Endothelial cell of umbilical vein (primary cell): Measurements from ENCODE around the gene KCNJ15. TPM values are rescaled to one million over a fixed set of nuclear protein-coding genes. Genes with fewer than 3 reads are reported as not detected.

Experiments used
- BruUV-seq: library from RNA; stranded (reverse); fragments of 400-500 nt; replicated peaks from 2 replicates; lab custom pipeline; 2021; lab: Mats Ljungman, UMichigan
- CTCF ChIA-PET: fragments of 300-600, 350-600 bp; sonication (Branson Sonifier 250); formaldehyde crosslinking; loops from one replicate; lab custom pipeline; 2021; ENCODE audit warnings: antibody characterized with exemption, inconsistent platforms; lab: Charles Lee
- POLR2A ChIA-PET: fragments of 300-600, 350-600 bp; sonication (Branson Sonifier 250); formaldehyde crosslinking; loops from one replicate; lab custom pipeline; 2021; ENCODE audit warnings: antibody characterized with exemption, inconsistent platforms; lab: Charles Lee
- DNase-seq: peaks from one replicate; pipeline ENCODE4 v3.0.0-alpha.2; 2011; ENCODE audit warnings: low read depth, low spot score
- FAIRE-seq: peaks from 2 replicates; lab custom pipeline; 2011; peaks lifted over from hg19 to GRCh38; lab: Jason Lieb, UNC
- H2AFZ ChIP-seq: 2 replicates; pipeline ENCODE4 v1.6.0; 2012; ENCODE audit warnings: low read depth, low read length, control low read depth, inconsistent platforms
- H3K27ac ChIP-seq: 2 replicates; pipeline ENCODE4 v1.5.1; 2011; ENCODE audit warnings: low read depth, mild to moderate bottlenecking, control low read depth, low read length, moderate library complexity; ENCODE audit not compliant: insufficient read depth
- H3K27me3 ChIP-seq, 2 experiments: 2 replicates each; pipeline versions ENCODE4 v1.6.0 to v1.6.1; 2011; ENCODE audit warnings: low read length in 2 of 2, mixed read lengths in 1 of 2; ENCODE audit not compliant: control insufficient read depth in 2 of 2, insufficient read depth in 2 of 2
- H3K36me3 ChIP-seq, 2 experiments: 2 replicates in 1 of 2; 3 replicates in 1 of 2; pipeline ENCODE4 v1.5.1; 2011; ENCODE audit warnings: low read length in 2 of 2, mild to moderate bottlenecking in 1 of 2, moderate library complexity in 1 of 2; ENCODE audit not compliant: control insufficient read depth in 2 of 2, insufficient read depth in 2 of 2; ENCODE audit errors: extremely low read depth in 1 of 2
- H3K4me1 ChIP-seq: 3 replicates; pipeline ENCODE4 v1.5.1; 2011; ENCODE audit warnings: mild to moderate bottlenecking, low read length; ENCODE audit not compliant: control insufficient read depth, insufficient read depth; ENCODE audit errors: extremely low read depth
- H3K4me2 ChIP-seq: 2 replicates; pipeline ENCODE4 v1.6.1; 2011; ENCODE audit warnings: low read length, control low read depth, mixed read lengths; ENCODE audit not compliant: insufficient read depth
- H3K4me3 ChIP-seq, 3 experiments: fragments of 200-600 bp in 1 of 3; sonication (generic), shearing (Covaris generic) in 1 of 3; replicated peaks in 1 of 3; 2 replicates each; pipeline ENCODE4 v1.5.1; 2011 to 2016; ENCODE audit warnings: control low read depth in 3 of 3, low read length in 3 of 3, mild to moderate bottlenecking in 2 of 3, inconsistent platforms in 1 of 3, low read depth in 1 of 3, moderate library complexity in 1 of 3; ENCODE audit not compliant: insufficient read depth in 1 of 3
- H3K79me2 ChIP-seq: 2 replicates; pipeline ENCODE4 v1.6.0; 2012; ENCODE audit warnings: low read length, inconsistent platforms; ENCODE audit not compliant: control insufficient read depth, insufficient read depth
- H3K9ac ChIP-seq: replicated peaks from 2 replicates; pipeline ENCODE3; 2011; ENCODE audit warnings: low read length, control low read depth; ENCODE audit not compliant: insufficient read depth; ENCODE audit errors: extremely low read depth
- H3K9me1 ChIP-seq: replicated peaks from 3 replicates; pipeline ENCODE4 v1.6.0; 2011; ENCODE audit warnings: mild to moderate bottlenecking, low read length; ENCODE audit not compliant: control insufficient read depth, insufficient read depth; ENCODE audit errors: extremely low read depth
- H3K9me3 ChIP-seq: replicated peaks from 2 replicates; pipeline ENCODE4 v1.5.1; 2012; ENCODE audit warnings: low read length, inconsistent platforms; ENCODE audit not compliant: control insufficient read depth, insufficient read depth
- H4K20me1 ChIP-seq: replicated peaks from 2 replicates; pipeline ENCODE3; 2011; ENCODE audit warnings: mild to moderate bottlenecking, low read length; ENCODE audit not compliant: control insufficient read depth, insufficient read depth; ENCODE audit errors: extremely low read depth
- EZH2 ChIP-seq: IDR thresholded peaks from 2 replicates; pipeline ENCODE4 v1.6.1; 2012; ENCODE audit warnings: borderline replicate concordance, low read depth, mild to moderate bottlenecking, moderate library complexity, low read length, inconsistent platforms; ENCODE audit not compliant: severe bottlenecking
- FOS ChIP-seq: IDR thresholded peaks from 2 replicates; pipeline ENCODE4 v1.6.1; 2011; ENCODE audit warnings: mild to moderate bottlenecking, low read length, moderate library complexity, borderline replicate concordance; ENCODE audit not compliant: insufficient read depth
- GATA2 ChIP-seq: IDR thresholded peaks from 2 replicates; pipeline ENCODE4 v1.7.0; 2011; ENCODE audit warnings: low read depth, mild to moderate bottlenecking, moderate library complexity, mixed read lengths, low read length; ENCODE audit not compliant: insufficient read length, insufficient read depth
- JUN ChIP-seq: IDR thresholded peaks from 2 replicates; pipeline ENCODE4 v1.6.1; 2011; ENCODE audit warnings: borderline replicate concordance, low read depth; ENCODE audit not compliant: insufficient read length, insufficient read depth
- MYC ChIP-seq: IDR thresholded peaks from one replicate; pipeline ENCODE4 v1.6.1; 2011; ENCODE audit warnings: mild to moderate bottlenecking, low read depth, low read length
- POLR2A ChIP-seq: IDR thresholded peaks from 2 replicates; pipeline ENCODE4 v1.6.1; 2012; ENCODE audit warnings: low read depth, mild to moderate bottlenecking, control low read depth, low read length
- POLR2AphosphoS5 ChIP-seq: IDR thresholded peaks from 2 replicates; pipeline ENCODE4 v1.6.1; 2012; ENCODE audit warnings: low read depth, mild to moderate bottlenecking, control low read depth, low read length, moderate library complexity; ENCODE audit not compliant: insufficient read depth
- dilution Hi-C: fragments of 300-500 bp; cut with MboI; formaldehyde crosslinking; loops from one replicate; pipeline ENCODE4 v1.15.0; 2019; ENCODE audit warnings: low sequenced_read_pairs; ENCODE audit not compliant: extremely low pct_ligation_motif_present
- intact Hi-C: fragments of 100-400 bp; cut with micrococcal nuclease; formaldehyde crosslinking; loops from one replicate; pipeline ENCODE4 v1.10.0; 2022
- polyA plus RNA-seq, 4 experiments: library from polyadenylated mRNA; depleted of rRNA in 3 of 4; stranded (reverse) in 3 of 4; unstranded in 1 of 4; fragments of >200 nt; gene quantifications; 2 replicates each; pipeline versions ENCODE4 v1.2.1 to v1.2.3, GENCODE V29; 2011 to 2012; ENCODE audit warnings: missing spikeins in 1 of 4
- total RNA-seq: library from RNA; stranded (reverse); gene quantifications from 2 replicates; pipeline ENCODE4 v1.2.3, GENCODE V29; 2021
- TF ChIP-seq, protein P1 (sequence below), 2 donors: IDR thresholded peaks; 1 replicate in 1 of 2; 2 replicates in 1 of 2; pipeline ENCODE4 v1.5.1; 2011; ENCODE audit warnings: low read length in 2 of 2, mild to moderate bottlenecking in 2 of 2, moderate library complexity in 2 of 2, control low read depth in 1 of 2, inconsistent platforms in 1 of 2, low read depth in 1 of 2; ENCODE audit not compliant: insufficient read depth in 1 of 2; ENCODE audit errors: extremely low read depth in 1 of 2
- TF ChIP-seq, protein P2 (sequence below): IDR thresholded peaks from 2 replicates; pipeline ENCODE4 v1.6.1; 2011; ENCODE audit not compliant: insufficient read depth, insufficient read length

KCNJ15 gene
- total and polyA plus RNA-seq, 2 donors (not counting 3 experiments of a cell fraction or from before 2014, with no cell fraction given), result 1.4 to 1.5 TPM

DNA sequence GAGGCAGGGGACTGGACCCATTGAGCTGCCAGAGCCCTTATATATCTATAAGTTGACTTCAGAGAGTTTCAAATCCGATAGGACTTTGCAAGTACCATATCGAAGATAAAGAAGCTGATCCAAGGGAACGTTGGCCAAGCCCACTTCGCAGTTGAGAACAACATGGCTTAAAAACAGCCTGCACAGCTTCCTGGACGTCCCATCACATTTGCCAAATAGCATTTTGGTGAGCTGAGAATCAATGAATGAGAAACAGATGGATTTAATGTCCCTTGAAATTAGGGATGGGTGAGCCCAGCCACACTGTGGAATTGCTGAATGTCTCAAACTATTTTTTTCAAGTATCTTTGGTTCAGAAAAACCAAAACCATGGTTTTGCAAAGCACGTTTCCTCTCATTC is 64.8 kb downstream of the KCNJ15 start:
- FAIRE-seq (no peak), DNase-seq (no peak)
- CTCF ChIA-PET, result no interaction called here
- Histone ChIP-seq H4K20me1 (no peaks in the 10 kb centered on the region), H3K4me3 (no peak overlapping the region), H3K36me3 (no peaks in the 10 kb centered on the region), H3K27ac (no peak overlapping the region), H3K4me1 (no peaks in the 10 kb centered on the region), H3K4me2 (no peak overlapping the region), H3K9me3 (no peaks in the 10 kb centered on the region), H3K27me3 (peaks cover 6 to 8% of the 10 kb centered on the region in 2 experiments), H3K79me2 (no peaks in the 10 kb centered on the region), H3K9me1 (no peaks in the 10 kb centered on the region), H3K9ac (no peak overlapping the region), H2AFZ (no peak overlapping the region)
- TF ChIP-seq, protein P1, sequence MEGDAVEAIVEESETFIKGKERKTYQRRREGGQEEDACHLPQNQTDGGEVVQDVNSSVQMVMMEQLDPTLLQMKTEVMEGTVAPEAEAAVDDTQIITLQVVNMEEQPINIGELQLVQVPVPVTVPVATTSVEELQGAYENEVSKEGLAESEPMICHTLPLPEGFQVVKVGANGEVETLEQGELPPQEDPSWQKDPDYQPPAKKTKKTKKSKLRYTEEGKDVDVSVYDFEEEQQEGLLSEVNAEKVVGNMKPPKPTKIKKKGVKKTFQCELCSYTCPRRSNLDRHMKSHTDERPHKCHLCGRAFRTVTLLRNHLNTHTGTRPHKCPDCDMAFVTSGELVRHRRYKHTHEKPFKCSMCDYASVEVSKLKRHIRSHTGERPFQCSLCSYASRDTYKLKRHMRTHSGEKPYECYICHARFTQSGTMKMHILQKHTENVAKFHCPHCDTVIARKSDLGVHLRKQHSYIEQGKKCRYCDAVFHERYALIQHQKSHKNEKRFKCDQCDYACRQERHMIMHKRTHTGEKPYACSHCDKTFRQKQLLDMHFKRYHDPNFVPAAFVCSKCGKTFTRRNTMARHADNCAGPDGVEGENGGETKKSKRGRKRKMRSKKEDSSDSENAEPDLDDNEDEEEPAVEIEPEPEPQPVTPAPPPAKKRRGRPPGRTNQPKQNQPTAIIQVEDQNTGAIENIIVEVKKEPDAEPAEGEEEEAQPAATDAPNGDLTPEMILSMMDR (IDR thresholded peaks at IDR 0.05; ENCODE audit: extremely low read depth in 1 of 2, insufficient read depth in 1 of 2, low read depth in 1 of 2, low read length in 2 of 2), result no peak
- TF ChIP-seq JUN, result no peak
- no peak for TF ChIP-seq POLR2AphosphoS5
- TF ChIP-seq GATA2, result no peak
- no peak for TF ChIP-seq MYC
- no peak for TF ChIP-seq POLR2A
- no peak for TF ChIP-seq EZH2
- TF ChIP-seq, protein P2, sequence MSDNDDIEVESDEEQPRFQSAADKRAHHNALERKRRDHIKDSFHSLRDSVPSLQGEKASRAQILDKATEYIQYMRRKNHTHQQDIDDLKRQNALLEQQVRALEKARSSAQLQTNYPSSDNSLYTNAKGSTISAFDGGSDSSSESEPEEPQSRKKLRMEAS, result no peak
- TF ChIP-seq FOS, result no peak
- intact Hi-C loops (no loop called here), dilution Hi-C loops (no loop called here)
- POLR2A ChIA-PET, result no interaction called here
- BruUV-seq, result no TSS peak
